Lung (tissue), 12 donors: Measurements from ENCODE around the gene CDK1. TPM values are rescaled to one million over a fixed set of nuclear protein-coding genes. Genes with fewer than 3 reads are reported as not detected.

ENCODE experiments used
- ATAC-seq: fragments of 200-7000 bp; cut with Tn5 transposase; one replicate; pipeline ENCODE4 v1.9.1; 2020; ENCODE audit warnings: moderate number of reproducible peaks; ENCODE audit not compliant: insufficient read depth, low FRiP score
- DNase-seq, 3 donors: peaks; one replicate each; pipeline ENCODE4 v3.0.0-alpha.2; 2013 to 2017
- H3K27ac ChIP-seq, 2 donors: one replicate each; pipeline ENCODE4 v1.5.1; 2013; ENCODE audit warnings: mild to moderate bottlenecking in 2 of 2, moderate library complexity in 2 of 2, control low read depth in 1 of 2, inconsistent platforms in 1 of 2, low read depth in 1 of 2, low read length in 1 of 2
- H3K27me3 ChIP-seq, 3 donors: one replicate each; pipeline ENCODE4 v1.5.1; 2013; ENCODE audit warnings: low read length in 2 of 3; ENCODE audit not compliant: control insufficient read depth in 3 of 3, insufficient read depth in 3 of 3
- H3K36me3 ChIP-seq, 4 donors: one replicate each; pipeline ENCODE4 v1.5.1; 2013; ENCODE audit warnings: low read length in 4 of 4, mild to moderate bottlenecking in 1 of 4, moderate library complexity in 1 of 4; ENCODE audit not compliant: control insufficient read depth in 4 of 4, insufficient read depth in 4 of 4
- H3K4me1 ChIP-seq, 5 donors: one replicate each; pipeline ENCODE4 v1.5.1; 2013; ENCODE audit warnings: low read length in 5 of 5, mild to moderate bottlenecking in 2 of 5, moderate library complexity in 1 of 5; ENCODE audit not compliant: control insufficient read depth in 5 of 5, insufficient read depth in 5 of 5
- H3K4me3 ChIP-seq: one replicate; pipeline ENCODE4 v1.5.1; 2013; ENCODE audit warnings: mild to moderate bottlenecking, control low read depth, moderate library complexity
- H3K9ac ChIP-seq, 2 donors: one replicate each; pipeline ENCODE4 v1.5.1; 2013; ENCODE audit warnings: low read length in 2 of 2, control low read depth in 1 of 2; ENCODE audit not compliant: insufficient read depth in 1 of 2
- H3K9me3 ChIP-seq, 4 donors: one replicate each; pipeline ENCODE4 v1.5.1; 2013; ENCODE audit warnings: low read length in 3 of 4, mild to moderate bottlenecking in 1 of 4, moderate library complexity in 1 of 4; ENCODE audit not compliant: control insufficient read depth in 4 of 4, insufficient read depth in 3 of 4
- CTCF ChIP-seq: IDR thresholded peaks from 2 replicates; pipeline ENCODE4 v1.5.1; 2012; ENCODE audit warnings: mild to moderate bottlenecking; ENCODE audit errors: control extremely low read depth, extremely low read depth
- WGBS, 2 donors: extraction: QIAGEN DNeasy Blood & Tissue Kit; methylation state at CpG; one replicate each; pipeline ENCODE4 v1.1.7; 2013; 5-methylcytosine and 5-hydroxymethylcytosine counted together
- polyA plus RNA-seq, 2 donors: library from polyadenylated mRNA; stranded (reverse); fragments of 200-250 nt; gene quantifications; one replicate each; pipeline ENCODE4 v1.2.1, GENCODE V29; 2013
- total RNA-seq, 2 donors: library from RNA; depleted of rRNA in 1 of 2; stranded (reverse); fragments of >200 nt in 1 of 2; gene quantifications; one replicate each; pipeline ENCODE4 v1.2.1, GENCODE V29; 2014 to 2021
- donor health status: control.
- donor health status: control.
- donor health status: Bipolar disorder and iron deficiency.
- donor health status: healthy.
- donor health status: DM: yes; HTN: yes; CAD: no.

Gene CDK1
- total and polyA plus RNA-seq, 4 donors: 3.2 to 16.0 (median 7.7) TPM

- 97 to 100% methylated on average over 1 of the region's 1 CpG for WGBS, 2 donors
- no peak overlapping the region for H3K27ac ChIP-seq
- no peak overlapping the region for H3K9ac ChIP-seq
- H3K4me1 ChIP-seq: peaks cover 0 to 44% (median 2%) of the 10 kb centered on the region in 5 donors
- H3K36me3 ChIP-seq: no peaks in the 10 kb centered on the region
- DNase-seq (no peak), ATAC-seq (no peak)
- no peaks in the 10 kb centered on the region for H3K27me3 ChIP-seq
- no peak overlapping the region for H3K4me3 ChIP-seq
- H3K9me3 ChIP-seq: no peaks in the 10 kb centered on the region
- no peak for TF ChIP-seq CTCF
These were observed 25.6 kb downstream of the CDK1 start for GRCh38 chr10:60803865-60804264.

- DNase-seq: no peak
- H3K4me3 ChIP-seq: no peak overlapping the region
- H3K9ac ChIP-seq: no peak overlapping the region
- no peaks in the 10 kb centered on the region for H3K27me3 ChIP-seq
- no peak for TF ChIP-seq CTCF
- H3K9me3 ChIP-seq: no peaks in the 10 kb centered on the region
- no peaks in the 10 kb centered on the region for H3K36me3 ChIP-seq
- WGBS, 2 donors: 67 to 75% methylated on average over 4 of the region's 4 CpGs
- no peak overlapping the region for H3K27ac ChIP-seq
- ATAC-seq: no peak
- H3K4me1 ChIP-seq: peaks cover 0 to 29% (median 4%) of the 10 kb centered on the region in 5 donors
These were observed 28.6 kb downstream of the CDK1 start for GRCh38 chr10:60806921-60807320.

GRCh38 chr10:60807499-60807898 lies 29.2 kb downstream of the CDK1 start:
- Histone ChIP-seq H3K27me3 (no peaks in the 10 kb centered on the region), H3K4me1 (peaks cover 0 to 23% (median 4%) of the 10 kb centered on the region in 5 donors), H3K9me3 (no peaks in the 10 kb centered on the region), H3K4me3 (no peak overlapping the region), H3K27ac (no peak overlapping the region), H3K36me3 (no peaks in the 10 kb centered on the region), H3K9ac (no peak overlapping the region)
- no peak for TF ChIP-seq CTCF
- DNase-seq (no peak), ATAC-seq (no peak)
- 87 to 92% methylated on average over 2 of the region's 2 CpGs for WGBS, 2 donors

- Histone ChIP-seq H3K4me1 (peaks cover 0 to 17% (median 4%) of the 10 kb centered on the region in 5 donors), H3K36me3 (no peaks in the 10 kb centered on the region), H3K27ac (no peak overlapping the region), H3K9me3 (no peaks in the 10 kb centered on the region), H3K27me3 (no peaks in the 10 kb centered on the region), H3K9ac (no peak overlapping the region), H3K4me3 (no peak overlapping the region)
- 62 to 88% methylated on average over 3 of the region's 3 CpGs for WGBS, 2 donors
- ATAC-seq: no peak
- no peak for DNase-seq
- no peak for TF ChIP-seq CTCF
These were observed 29.8 kb downstream of the CDK1 start for GRCh38 chr10:60808036-60808435.
